GM21447 (cell line): ENCODE measurements around the gene PDE6C.

Experiments used
- ATAC-seq: cut with Tn5 transposase; IDR thresholded peaks from one replicate; pipeline ENCODE4 v1.9.1; 2021; ENCODE audit not compliant: unreplicated experiment

Gene PDE6C

GRCh38 chr10:93697207-93697606 is 84.9 kb downstream of the PDE6C start:
- no peak for ATAC-seq

- ATAC-seq, result peak; percentile 10
Observed at GRCh38 chr10:93701866-93702209, 89.5 kb downstream of the PDE6C start.

DNA sequence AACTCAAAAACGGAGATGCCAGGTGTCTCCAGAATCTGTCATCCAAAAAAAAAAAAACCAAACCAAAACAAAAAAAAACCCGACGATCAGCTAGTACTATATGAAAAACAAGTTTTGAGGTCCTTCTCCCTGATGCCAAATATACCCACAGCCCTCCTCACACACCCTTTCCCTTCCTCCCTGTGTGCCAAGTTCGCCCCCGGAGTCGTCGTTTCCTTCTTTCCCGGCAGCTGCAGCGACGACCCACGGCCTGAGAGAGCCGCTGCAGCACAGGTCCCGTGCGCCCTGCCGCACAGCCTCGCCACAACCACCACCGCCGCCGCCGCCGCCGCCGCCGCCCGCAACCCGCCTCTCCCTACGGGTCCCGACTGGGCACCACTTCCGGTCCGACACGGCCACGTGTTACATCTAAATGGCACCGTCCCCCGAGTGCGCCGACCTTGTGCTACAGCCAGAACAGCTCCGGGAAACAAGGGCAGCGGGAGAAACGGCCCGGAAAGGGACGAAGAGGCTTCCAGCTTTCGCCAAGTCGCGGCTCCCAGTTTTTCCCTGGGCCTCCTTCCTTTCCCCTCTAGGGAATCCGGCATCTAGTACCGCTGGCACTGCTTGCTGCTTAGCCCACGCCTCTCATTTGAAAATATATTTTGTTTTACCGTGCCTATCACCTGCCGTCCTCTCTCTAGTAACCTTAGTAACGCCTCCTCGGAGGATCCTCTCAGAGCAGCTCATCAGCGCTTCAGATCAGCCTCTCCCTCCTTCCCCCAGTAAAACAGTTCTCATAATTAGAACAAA is 90.1 kb downstream of the PDE6C start, which contains the start of gene FRA10AC1:
FRA10AC1 (minus strand) TSS at position 383 of the 792 bp plus-strand sequence. CDS start 2,486 bp downstream, outside the sequence.
- ATAC-seq, result peak; percentile 80

GRCh38 chr10:93703066-93703465 is 90.7 kb downstream of the PDE6C start:
- no peak for ATAC-seq

GRCh38 chr10:93703841-93704240 is 91.5 kb downstream of the PDE6C start:
- ATAC-seq, result no peak

GRCh38 chr10:93704451-93704850 is 92.1 kb downstream of the PDE6C start:
- no peak for ATAC-seq

DNA sequence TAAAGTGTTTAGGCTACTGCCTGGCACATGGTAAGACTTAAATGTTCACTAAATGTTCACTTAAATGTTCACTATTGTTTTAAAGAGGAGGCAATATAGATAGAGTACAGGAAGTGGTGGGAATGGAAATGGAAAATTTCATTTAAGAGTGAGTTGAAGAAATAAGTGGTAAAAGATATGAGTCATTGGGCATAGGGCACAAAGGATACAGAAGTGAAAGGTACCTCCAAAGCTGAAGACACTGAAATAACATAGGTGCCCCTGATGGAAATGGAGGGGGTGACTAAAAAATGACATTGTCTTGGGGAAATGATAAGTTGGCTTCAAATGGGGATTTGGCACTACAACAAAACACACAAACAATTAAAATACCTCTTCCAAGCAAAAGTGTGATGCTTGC is 95.3 kb downstream of the PDE6C start:
- ATAC-seq, result no peak

- ATAC-seq, result no peak
Observed at GRCh38 chr10:93710333-93710909, 98.1 kb downstream of the PDE6C start.

DNA sequence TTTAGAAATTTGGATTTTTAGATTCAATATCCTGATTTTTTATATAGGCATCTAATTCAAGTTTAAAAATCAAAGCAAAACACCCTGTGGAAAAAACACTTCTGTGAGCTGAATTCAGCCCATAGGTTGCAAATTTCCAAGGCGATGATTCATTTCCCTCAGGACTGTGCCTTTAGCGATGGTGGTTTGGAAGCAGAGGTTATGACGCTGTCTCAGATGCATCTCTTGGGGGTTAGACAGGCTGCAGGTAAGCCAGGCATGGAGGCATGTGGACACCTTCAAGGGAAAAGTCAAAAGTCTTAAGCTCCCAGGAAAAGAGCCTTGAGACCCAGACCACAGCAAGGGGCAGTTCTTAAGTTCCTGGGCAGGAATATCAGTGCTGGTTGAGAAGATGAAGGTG is 99.6 kb downstream of the PDE6C start:
- no peak for ATAC-seq

GRCh38 chr10:93712593-93712992 is 100.3 kb downstream of the PDE6C start:
- no peak for ATAC-seq

DNA sequence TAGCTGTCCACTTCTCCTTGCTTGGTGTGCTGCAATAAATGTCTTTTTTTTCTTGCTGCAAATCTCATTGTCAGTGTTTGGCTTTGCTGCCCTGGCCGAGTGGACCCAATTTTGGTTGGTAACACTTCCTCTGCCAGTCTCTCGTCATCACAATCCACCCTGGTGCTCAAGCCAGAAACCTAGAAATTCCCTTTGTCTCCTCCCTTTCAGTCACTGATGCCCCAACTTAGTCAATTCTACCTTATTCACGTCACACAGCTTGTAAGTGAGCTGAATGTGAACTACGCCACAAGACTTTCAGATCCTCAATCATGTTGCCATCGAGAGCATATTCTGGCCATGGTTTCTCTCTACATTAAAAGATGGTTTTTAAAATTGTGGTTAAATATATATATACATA is 103.0 kb downstream of the PDE6C start:
- ATAC-seq, result peak; percentile 88
